Mesothelial cell of epicardium (in vitro differentiated cells): Measurements from ENCODE around the gene ROM1. TPM values are rescaled to one million over a fixed set of nuclear protein-coding genes. Genes with fewer than 3 reads are reported as not detected.

Experiments used
- DNase-seq, 2 experiments: peaks; one replicate each; pipeline ENCODE4 v3.0.0; 2021; ENCODE audit warnings: low spot score in 2 of 2; ENCODE audit not compliant: unreplicated experiment in 2 of 2
- H3K27ac Mint-ChIP-seq: 2 replicates; pipeline ENCODE4 v1.8.0; 2021; ENCODE audit warnings: mixed read lengths
- H3K27me3 Mint-ChIP-seq: 2 replicates; pipeline ENCODE4 v1.8.0; 2021; ENCODE audit warnings: low read depth, mixed read lengths
- H3K36me3 Mint-ChIP-seq: 2 replicates; pipeline ENCODE4 v1.8.0; 2021; ENCODE audit warnings: mixed read lengths
- H3K4me1 Mint-ChIP-seq: 2 replicates; pipeline ENCODE4 v1.8.0; 2021; ENCODE audit warnings: mixed read lengths
- H3K4me3 Mint-ChIP-seq: 2 replicates; pipeline ENCODE4 v1.8.0; 2021; ENCODE audit warnings: mild to moderate bottlenecking, moderate library complexity, mixed read lengths
- H3K9me3 Mint-ChIP-seq: 2 replicates; pipeline ENCODE4 v1.8.0; 2021; ENCODE audit warnings: mixed read lengths
- CTCF ChIP-seq: fragments of 200-600 bp; sonication (generic); IDR thresholded peaks from one replicate; pipeline ENCODE4 v1.5.0; 2021; ENCODE audit warnings: antibody characterized with exemption; ENCODE audit not compliant: unreplicated experiment
- total RNA-seq: library from RNA; stranded (reverse); gene quantifications from 3 replicates; pipeline ENCODE4 v1.2.1, GENCODE V29; 2021

Gene ROM1
- total RNA-seq, 1 donor from 2014 or later = 2.5 TPM

DNA sequence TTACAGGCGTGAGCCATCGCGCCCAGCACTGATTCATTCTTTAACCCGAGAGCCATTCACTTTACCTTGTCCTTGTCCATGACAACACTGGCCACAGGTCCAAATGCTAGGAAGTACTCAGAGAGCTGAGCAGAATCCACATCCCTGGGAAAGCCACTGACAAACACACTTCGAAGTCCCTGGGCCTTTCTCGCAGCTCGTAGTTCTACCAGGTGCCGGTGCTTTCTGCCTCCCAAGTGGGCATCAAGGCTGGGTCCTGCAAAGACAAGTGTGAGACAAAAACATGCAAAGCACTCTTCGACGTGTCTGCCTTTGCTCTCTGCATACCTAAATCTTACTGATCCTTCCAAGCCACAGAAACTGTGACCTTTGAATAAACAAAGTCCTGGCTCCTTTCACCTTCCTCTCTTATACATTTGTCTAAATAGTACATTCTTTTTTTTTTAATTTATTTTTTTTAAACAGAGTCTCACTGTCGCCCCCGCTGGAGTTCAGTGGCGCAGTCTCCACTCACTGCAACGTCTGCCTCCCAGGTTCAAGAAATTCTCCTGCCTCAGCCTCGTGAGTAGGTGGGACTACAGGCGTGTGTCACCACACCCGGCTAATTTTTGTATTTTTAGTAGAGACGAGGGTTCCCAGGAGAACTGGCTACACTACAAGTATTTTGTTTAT lies 24.0 kb upstream of the ROM1 start:
- no peak for DNase-seq
- H3K4me1 Mint-ChIP-seq = peaks cover 24% of the 10 kb centered on the region
- peak overlapping the region; percentile 28 for H3K4me3 Mint-ChIP-seq
- no peaks in the 10 kb centered on the region for H3K27me3 Mint-ChIP-seq
- H3K27ac Mint-ChIP-seq = no peak overlapping the region
- H3K36me3 Mint-ChIP-seq = peaks cover 14% of the 10 kb centered on the region
- peak; percentile 39 for TF ChIP-seq CTCF
- no peaks in the 10 kb centered on the region for H3K9me3 Mint-ChIP-seq

- Mint-ChIP-seq H3K9me3 (no peaks in the 10 kb centered on the region), H3K4me3 (peak within 1 kb of the TSS; percentile 97), H3K36me3 (peaks cover 20% of the 10 kb centered on the region), H3K27me3 (no peaks in the 10 kb centered on the region), H3K4me1 (peaks cover 24% of the 10 kb centered on the region), H3K27ac (peak within 1 kb of the TSS; percentile 93)
- TF ChIP-seq CTCF = no peak
- peak; percentile 83 to 94 for DNase-seq
Observed at GRCh38 chr11:62591448-62592145, 21.5 kb upstream of the ROM1 start, which contains the start of gene TUT1. Gene TUT1 (minus strand): TSS chr11:62591523. CDS start chr11:62591485, 38 bp downstream.

GRCh38 chr11:62592146-62592815 lies 20.8 kb upstream of the ROM1 start:
- Mint-ChIP-seq H3K27me3 (no peaks in the 10 kb centered on the region), H3K9me3 (no peaks in the 10 kb centered on the region), H3K36me3 (peaks cover 23% of the 10 kb centered on the region), H3K4me3 (peak overlapping the region; percentile 97), H3K4me1 (peaks cover 24% of the 10 kb centered on the region), H3K27ac (peak overlapping the region; percentile 93)
- no peak for DNase-seq
- TF ChIP-seq CTCF = no peak

GRCh38 chr11:62592989-62593421 lies 20.1 kb upstream of the ROM1 start:
- Mint-ChIP-seq H3K36me3 (peaks cover 28% of the 10 kb centered on the region), H3K9me3 (no peaks in the 10 kb centered on the region), H3K4me3 (no peak overlapping the region), H3K27ac (no peak overlapping the region), H3K4me1 (peaks cover 24% of the 10 kb centered on the region), H3K27me3 (no peaks in the 10 kb centered on the region)
- no peak for DNase-seq
- TF ChIP-seq CTCF = no peak

- Mint-ChIP-seq H3K4me1 (peaks cover 25% of the 10 kb centered on the region), H3K9me3 (no peaks in the 10 kb centered on the region), H3K36me3 (peaks cover 32% of the 10 kb centered on the region), H3K4me3 (peak overlapping the region; percentile 38), H3K27me3 (no peaks in the 10 kb centered on the region), H3K27ac (peak overlapping the region; percentile 85)
- peak in 1 of 2 experiments; percentile 66 for DNase-seq
- no peak for TF ChIP-seq CTCF
Observed at GRCh38 chr11:62593434-62594044, 19.5 kb upstream of the ROM1 start.
